B cell (primary cell): ENCODE results near the gene SELENOH. TPM values are rescaled to one million over a fixed set of nuclear protein-coding genes. Genes with fewer than 3 reads are reported as not detected.
A peak's percentile ranks its signal among the peaks of the same experiment; 100 is the strongest.

Experiments used
- ATAC-seq: fragments of 200-7000 bp; cut with Tn5 transposase; one replicate; pipeline ENCODE4 v1.10.0; 2021; ENCODE audit warnings: low read depth, mild to moderate bottlenecking, moderate number of reproducible peaks, moderate library complexity
- CTCF ChIA-PET: fragments of 350-600 bp; sonication (Branson Sonifier 250); formaldehyde crosslinking; loops from one replicate; lab custom pipeline; 2021; ENCODE audit warnings: antibody characterized with exemption, inconsistent platforms; lab: Charles Lee
- POLR2A ChIA-PET: fragments of 350-600 bp; sonication (Branson Sonifier 250); formaldehyde crosslinking; loops from one replicate; lab custom pipeline; 2021; ENCODE audit warnings: antibody characterized with exemption; lab: Charles Lee
- DNase-seq: peaks from one replicate; pipeline ENCODE4 v3.0.0; 2013
- H2AFZ ChIP-seq: 2 replicates; pipeline ENCODE4 v1.6.1; 2012; ENCODE audit warnings: mild to moderate bottlenecking, low read depth, low read length; ENCODE audit not compliant: insufficient read depth, poor library complexity, severe bottlenecking
- H3K27ac ChIP-seq, 2 donors: 1 replicate in 1 of 2; 2 replicates in 1 of 2; pipeline ENCODE4 v1.5.1; 2012 to 2013; ENCODE audit warnings: low read length in 2 of 2, mild to moderate bottlenecking in 2 of 2, moderate library complexity in 1 of 2
- H3K27me3 ChIP-seq, 4 experiments: fragments of 200-600 bp in 1 of 4; sonication (generic) in 1 of 4; replicated peaks in 1 of 4; 1 replicate in 2 of 4; 2 replicates in 2 of 4; pipeline versions ENCODE4 v1.6.1 to v1.7.0; 2013 to 2016; ENCODE audit warnings: low read length in 3 of 4, mild to moderate bottlenecking in 2 of 4, mixed read lengths in 1 of 4, moderate library complexity in 1 of 4; ENCODE audit not compliant: insufficient read depth in 4 of 4, control insufficient read depth in 3 of 4; ENCODE audit errors: control extremely low read depth in 1 of 4
- H3K36me3 ChIP-seq, 2 experiments: replicated peaks in 1 of 2; 1 replicate in 1 of 2; 2 replicates in 1 of 2; pipeline versions ENCODE4 v1.6.1 to v1.7.1; 2013; ENCODE audit warnings: low read length in 1 of 2; ENCODE audit not compliant: insufficient read depth in 2 of 2, control insufficient read depth in 1 of 2; ENCODE audit errors: control extremely low read depth in 1 of 2, extremely low read depth in 1 of 2
- H3K4me1 ChIP-seq, 2 donors: fragments of 200-600 bp in 1 of 2; sonication (generic) in 1 of 2; 1 replicate in 1 of 2; 2 replicates in 1 of 2; pipeline versions ENCODE4 v1.5.1 to v1.6.1; 2013 to 2017; ENCODE audit warnings: low read length in 2 of 2; ENCODE audit not compliant: control insufficient read depth in 2 of 2, insufficient read depth in 2 of 2
- H3K4me2 ChIP-seq: replicated peaks from 2 replicates; pipeline ENCODE3; 2012; ENCODE audit warnings: mild to moderate bottlenecking, low read depth, low read length; ENCODE audit not compliant: poor library complexity, severe bottlenecking
- H3K4me3 ChIP-seq, 5 experiments: fragments of 200-600 bp in 1 of 5; sonication (generic) in 1 of 5; 1 replicate in 3 of 5; 2 replicates in 2 of 5; pipeline versions ENCODE4 v1.5.1 to v1.7.0; 2011 to 2016; ENCODE audit warnings: low read length in 4 of 5, mild to moderate bottlenecking in 4 of 5, low read depth in 2 of 5, control low read depth in 1 of 5, moderate library complexity in 1 of 5; ENCODE audit not compliant: insufficient read depth in 1 of 5; ENCODE audit errors: control extremely low read depth in 1 of 5, extremely low read depth in 1 of 5
- H3K79me2 ChIP-seq: fragments of 200-600 bp; sonication (generic); one replicate; pipeline ENCODE4 v1.6.0; 2016; ENCODE audit warnings: low read length; ENCODE audit not compliant: control insufficient read depth, insufficient read depth
- H3K9ac ChIP-seq: fragments of 200-600 bp; sonication (generic); 2 replicates; pipeline ENCODE4 v1.6.1; 2017; ENCODE audit warnings: mild to moderate bottlenecking, low read length, moderate library complexity
- H3K9me3 ChIP-seq, 3 donors: one replicate each; pipeline versions ENCODE4 v1.6.1 to v1.7.1; 2013; ENCODE audit warnings: low read length in 2 of 3; ENCODE audit not compliant: control insufficient read depth in 2 of 3, insufficient read depth in 1 of 3; ENCODE audit errors: control extremely low read depth in 1 of 3
- H4K20me1 ChIP-seq: 2 replicates; pipeline ENCODE4 v1.6.0; 2012; ENCODE audit warnings: mild to moderate bottlenecking, low read length; ENCODE audit not compliant: insufficient read depth, control insufficient read depth, poor library complexity, severe bottlenecking
- H3K27ac Mint-ChIP-seq: one replicate; pipeline ENCODE4 v1.8.0; 2021; ENCODE audit warnings: mixed read lengths
- H3K27me3 Mint-ChIP-seq: one replicate; pipeline ENCODE4 v1.8.0; 2021; ENCODE audit warnings: mixed read lengths
- H3K4me1 Mint-ChIP-seq: one replicate; pipeline ENCODE4 v1.8.0; 2021; ENCODE audit warnings: mixed read lengths
- H3K4me3 Mint-ChIP-seq: one replicate; pipeline ENCODE4 v1.8.0; 2021; ENCODE audit warnings: mixed read lengths
- H3K9me3 Mint-ChIP-seq: one replicate; pipeline ENCODE4 v1.8.0; 2022; ENCODE audit warnings: mixed read lengths; ENCODE audit not compliant: insufficient read depth
- CTCF ChIP-seq: fragments of 200-600 bp; IDR thresholded peaks from one replicate; pipeline ENCODE4 v1.8.0; 2022; ENCODE audit warnings: antibody characterized with exemption, mild to moderate bottlenecking
- EZH2 ChIP-seq: IDR thresholded peaks from 2 replicates; pipeline ENCODE4 v1.6.1; 2012; ENCODE audit warnings: borderline replicate concordance, low read depth, mild to moderate bottlenecking, moderate library complexity, low read length; ENCODE audit not compliant: insufficient read depth, poor library complexity, severe bottlenecking
- WGBS: methylation state at CpG from one replicate; pipeline ENCODE4 v1.1.5; 2013; ENCODE audit warnings: missing lambda C conversion rate; ENCODE audit not compliant: insufficient coverage; 5-methylcytosine and 5-hydroxymethylcytosine counted together
- intact Hi-C: fragments of 100-400 bp; cut with micrococcal nuclease; formaldehyde crosslinking; loops from one replicate; pipeline ENCODE4 v1.10.0; 2022
- polyA plus RNA-seq: library from polyadenylated mRNA; depleted of rRNA; stranded (reverse); fragments of >200 nt; gene quantifications from 2 replicates; pipeline ENCODE4 v1.2.3, GENCODE V29; 2012
- total RNA-seq, 2 donors: library from RNA; stranded (reverse); fragments of 120-200 nt in 1 of 2; gene quantifications; 1 replicate in 1 of 2; 2 replicates in 1 of 2; pipeline versions ENCODE4 v1.2.3 to v1.2.4, GENCODE V29; 2013 to 2022

Gene SELENOH
- total and polyA plus RNA-seq, 2 donors (not counting 1 experiment from before 2014, with no cell fraction given): 147 to 196 TPM

DNA sequence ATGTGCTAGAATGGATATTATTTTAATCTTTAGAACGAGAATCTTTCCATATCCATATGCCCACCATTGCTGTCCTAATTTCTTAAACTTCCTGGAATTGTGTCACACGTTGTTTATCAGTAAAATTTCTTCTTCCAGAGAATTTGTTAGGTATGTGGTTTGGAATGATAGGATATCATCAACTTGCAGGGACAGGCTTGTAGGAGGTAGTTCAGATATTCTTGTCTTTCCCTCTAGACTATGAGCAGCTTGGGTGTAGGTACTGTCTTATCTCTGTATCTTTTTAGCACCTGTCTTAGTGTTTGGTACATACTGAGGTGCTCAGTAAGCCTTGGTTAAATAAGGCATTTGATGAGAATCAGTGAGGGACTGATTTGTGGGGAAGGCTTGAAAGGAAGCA, 23.7 kb downstream of the SELENOH start:
- peaks cover 30% of the 10 kb centered on the region for H3K4me1 Mint-ChIP-seq
- intact Hi-C loops: no loop called here
- no peaks in the 10 kb centered on the region for H3K9me3 Mint-ChIP-seq
- peaks cover 76% of the 10 kb centered on the region for H3K79me2 ChIP-seq
- no peak overlapping the region for H3K4me3 ChIP-seq
- H3K4me3 Mint-ChIP-seq: no peak overlapping the region
- no peaks in the 10 kb centered on the region for H3K36me3 ChIP-seq
- DNase-seq: no peak
- H3K4me2 ChIP-seq: no peak overlapping the region
- no peak overlapping the region for H3K27ac Mint-ChIP-seq
- no peaks in the 10 kb centered on the region for H3K9me3 ChIP-seq
- no peaks in the 10 kb centered on the region for H4K20me1 ChIP-seq
- no CpG with 5 or more reads among the region's 2 CpGs for WGBS
- no peak for ATAC-seq
- H3K27me3 ChIP-seq: no peaks in the 10 kb centered on the region
- CTCF ChIA-PET: interaction anchor here (1.0 to 6.0 kb wide), 3 partner anchors 13 to 35 kb away, joined by 4 to 68 read pairs (median 6); partner anchors contain the start of gene BTBD18
- H3K27ac ChIP-seq: no peak overlapping the region
- no peak overlapping the region for H2AFZ ChIP-seq
- TF ChIP-seq CTCF (no peak), EZH2 (no peak)
- H3K27me3 Mint-ChIP-seq: no peaks in the 10 kb centered on the region
- H3K9ac ChIP-seq: no peak overlapping the region
- H3K4me1 ChIP-seq: peaks cover 15 to 19% of the 10 kb centered on the region in 2 donors
- POLR2A ChIA-PET: no interaction called here

DNA sequence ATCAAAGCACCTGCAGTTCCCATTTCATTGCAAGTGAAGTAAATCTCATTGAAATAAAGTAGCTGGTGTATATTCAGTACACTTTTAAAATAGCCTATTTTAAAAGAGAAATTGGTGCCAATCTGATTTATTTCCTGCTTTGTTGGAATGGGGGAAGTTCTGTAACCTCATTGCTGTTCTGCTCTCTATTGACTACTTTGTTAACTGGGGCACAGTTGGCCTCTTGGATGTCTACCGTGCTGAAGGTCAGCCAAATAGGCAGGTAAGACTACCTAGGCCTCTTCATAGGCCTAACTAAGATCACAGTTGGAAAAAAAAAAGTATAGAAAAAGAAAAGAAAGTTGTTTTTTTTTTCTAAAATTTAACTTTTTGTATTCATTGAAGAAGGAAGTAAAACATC, 29.5 kb downstream of the SELENOH start:
- no peak overlapping the region for H3K9ac ChIP-seq
- ChIA-PET POLR2A (no interaction called here), CTCF (interaction anchor here (0.7 to 0.8 kb wide), 2 partner anchors 30 to 1448 kb away, joined by 4 to 5 read pairs; no protein-coding TSS in a partner anchor)
- no peak for DNase-seq
- peaks cover 4 to 9% of the 10 kb centered on the region in 2 donors for H3K4me1 ChIP-seq
- TF ChIP-seq CTCF (no peak), EZH2 (no peak)
- intact Hi-C loops: no loop called here
- no peak overlapping the region for H3K4me3 ChIP-seq
- no peaks in the 10 kb centered on the region for H4K20me1 ChIP-seq
- peak overlapping the region in 1 of 2 donors; percentile 59 for H3K27ac ChIP-seq
- H3K9me3 ChIP-seq: no peaks in the 10 kb centered on the region
- no peak overlapping the region for H3K4me2 ChIP-seq
- no CpG with 5 or more reads among the region's 1 CpG for WGBS
- no peaks in the 10 kb centered on the region for H3K9me3 Mint-ChIP-seq
- H3K27me3 ChIP-seq: no peaks in the 10 kb centered on the region
- no peak overlapping the region for H3K27ac Mint-ChIP-seq
- no peaks in the 10 kb centered on the region for H3K27me3 Mint-ChIP-seq
- H3K36me3 ChIP-seq: no peaks in the 10 kb centered on the region
- H2AFZ ChIP-seq: no peak overlapping the region
- H3K4me3 Mint-ChIP-seq: no peak overlapping the region
- no peak for ATAC-seq
- peaks cover 82% of the 10 kb centered on the region for H3K79me2 ChIP-seq
- H3K4me1 Mint-ChIP-seq: peaks cover 13% of the 10 kb centered on the region
